Lung (tissue), 12 donors: Measurements from ENCODE around the gene TLDC2. TPM values are rescaled to one million over a fixed set of nuclear protein-coding genes. Genes with fewer than 3 reads are reported as not detected.

Experiments used
- ATAC-seq: fragments of 200-7000 bp; cut with Tn5 transposase; one replicate; pipeline ENCODE4 v1.9.1; 2020; ENCODE audit warnings: moderate number of reproducible peaks; ENCODE audit not compliant: insufficient read depth, low FRiP score
- DNase-seq, 3 donors: peaks; one replicate each; pipeline ENCODE4 v3.0.0-alpha.2; 2013 to 2017
- H3K27ac ChIP-seq, 2 donors: one replicate each; pipeline ENCODE4 v1.5.1; 2013; ENCODE audit warnings: mild to moderate bottlenecking in 2 of 2, moderate library complexity in 2 of 2, control low read depth in 1 of 2, inconsistent platforms in 1 of 2, low read depth in 1 of 2, low read length in 1 of 2
- H3K27me3 ChIP-seq, 3 donors: one replicate each; pipeline ENCODE4 v1.5.1; 2013; ENCODE audit warnings: low read length in 2 of 3; ENCODE audit not compliant: control insufficient read depth in 3 of 3, insufficient read depth in 3 of 3
- H3K36me3 ChIP-seq, 4 donors: one replicate each; pipeline ENCODE4 v1.5.1; 2013; ENCODE audit warnings: low read length in 4 of 4, mild to moderate bottlenecking in 1 of 4, moderate library complexity in 1 of 4; ENCODE audit not compliant: control insufficient read depth in 4 of 4, insufficient read depth in 4 of 4
- H3K4me1 ChIP-seq, 5 donors: one replicate each; pipeline ENCODE4 v1.5.1; 2013; ENCODE audit warnings: low read length in 5 of 5, mild to moderate bottlenecking in 2 of 5, moderate library complexity in 1 of 5; ENCODE audit not compliant: control insufficient read depth in 5 of 5, insufficient read depth in 5 of 5
- H3K4me3 ChIP-seq: one replicate; pipeline ENCODE4 v1.5.1; 2013; ENCODE audit warnings: mild to moderate bottlenecking, control low read depth, moderate library complexity
- H3K9ac ChIP-seq, 2 donors: one replicate each; pipeline ENCODE4 v1.5.1; 2013; ENCODE audit warnings: low read length in 2 of 2, control low read depth in 1 of 2; ENCODE audit not compliant: insufficient read depth in 1 of 2
- H3K9me3 ChIP-seq, 4 donors: one replicate each; pipeline ENCODE4 v1.5.1; 2013; ENCODE audit warnings: low read length in 3 of 4, mild to moderate bottlenecking in 1 of 4, moderate library complexity in 1 of 4; ENCODE audit not compliant: control insufficient read depth in 4 of 4, insufficient read depth in 3 of 4
- WGBS, 2 donors: extraction: QIAGEN DNeasy Blood & Tissue Kit; methylation state at CpG; one replicate each; pipeline ENCODE4 v1.1.7; 2013; 5-methylcytosine and 5-hydroxymethylcytosine counted together
- polyA plus RNA-seq, 2 donors: library from polyadenylated mRNA; stranded (reverse); fragments of 200-250 nt; gene quantifications; one replicate each; pipeline ENCODE4 v1.2.1, GENCODE V29; 2013
- total RNA-seq, 2 donors: library from RNA; depleted of rRNA in 1 of 2; stranded (reverse); fragments of >200 nt in 1 of 2; gene quantifications; one replicate each; pipeline ENCODE4 v1.2.1, GENCODE V29; 2014 to 2021
- TF ChIP-seq, protein P1 (sequence below): IDR thresholded peaks from 2 replicates; pipeline ENCODE4 v1.5.1; 2012; ENCODE audit warnings: mild to moderate bottlenecking; ENCODE audit errors: control extremely low read depth, extremely low read depth
- donor health status: control.
- donor health status: control.
- donor health status: Bipolar disorder and iron deficiency.
- donor health status: healthy.
- donor health status: DM: yes; HTN: yes; CAD: no.

Gene TLDC2
- total and polyA plus RNA-seq, 4 donors: 0.07 to 0.67 (median 0.17) TPM

DNA sequence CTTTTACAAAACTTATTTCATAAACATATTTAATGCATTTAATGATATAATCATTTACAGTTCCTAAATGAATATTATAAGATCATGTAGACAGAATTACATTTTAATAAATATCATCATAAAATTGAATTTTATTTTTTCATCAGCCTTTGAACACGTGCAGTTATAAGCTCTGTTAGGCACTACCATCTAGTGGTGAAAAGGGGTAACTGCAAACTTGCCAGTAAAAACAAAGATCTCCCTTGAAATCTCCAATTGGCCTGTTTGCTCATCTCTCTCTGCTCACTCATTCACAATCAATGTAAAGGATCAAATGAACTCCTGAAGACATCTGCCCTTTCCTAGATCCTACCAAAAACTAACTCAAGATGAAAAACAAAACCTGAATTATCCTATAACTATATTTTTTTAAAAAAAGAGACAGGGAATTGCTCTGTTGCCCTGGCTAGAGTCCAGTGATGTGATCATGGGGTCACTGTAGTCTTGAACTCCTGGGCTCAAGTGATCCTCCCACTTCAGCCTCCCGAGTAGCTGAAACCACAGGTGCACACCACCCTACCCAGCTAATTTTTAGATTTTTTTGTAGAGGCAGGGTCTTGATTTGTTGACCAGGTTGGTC lies 43.9 kb downstream of the TLDC2 start:
- H3K36me3 ChIP-seq: peaks cover 0 to 19% (median 10%) of the 10 kb centered on the region in 4 donors
- WGBS, 2 donors: 6 to 12% methylated on average over 2 of the region's 2 CpGs
- H3K4me1 ChIP-seq: no peaks in the 10 kb centered on the region
- TF ChIP-seq, protein P1, sequence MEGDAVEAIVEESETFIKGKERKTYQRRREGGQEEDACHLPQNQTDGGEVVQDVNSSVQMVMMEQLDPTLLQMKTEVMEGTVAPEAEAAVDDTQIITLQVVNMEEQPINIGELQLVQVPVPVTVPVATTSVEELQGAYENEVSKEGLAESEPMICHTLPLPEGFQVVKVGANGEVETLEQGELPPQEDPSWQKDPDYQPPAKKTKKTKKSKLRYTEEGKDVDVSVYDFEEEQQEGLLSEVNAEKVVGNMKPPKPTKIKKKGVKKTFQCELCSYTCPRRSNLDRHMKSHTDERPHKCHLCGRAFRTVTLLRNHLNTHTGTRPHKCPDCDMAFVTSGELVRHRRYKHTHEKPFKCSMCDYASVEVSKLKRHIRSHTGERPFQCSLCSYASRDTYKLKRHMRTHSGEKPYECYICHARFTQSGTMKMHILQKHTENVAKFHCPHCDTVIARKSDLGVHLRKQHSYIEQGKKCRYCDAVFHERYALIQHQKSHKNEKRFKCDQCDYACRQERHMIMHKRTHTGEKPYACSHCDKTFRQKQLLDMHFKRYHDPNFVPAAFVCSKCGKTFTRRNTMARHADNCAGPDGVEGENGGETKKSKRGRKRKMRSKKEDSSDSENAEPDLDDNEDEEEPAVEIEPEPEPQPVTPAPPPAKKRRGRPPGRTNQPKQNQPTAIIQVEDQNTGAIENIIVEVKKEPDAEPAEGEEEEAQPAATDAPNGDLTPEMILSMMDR: peak; percentile 58
- H3K27ac ChIP-seq: no peak overlapping the region
- no peaks in the 10 kb centered on the region for H3K9me3 ChIP-seq
- no peak for ATAC-seq
- H3K27me3 ChIP-seq: no peaks in the 10 kb centered on the region
- no peak overlapping the region for H3K9ac ChIP-seq
- DNase-seq: peak; percentile 14 to 76 (median 69)
- no peak overlapping the region for H3K4me3 ChIP-seq

DNA sequence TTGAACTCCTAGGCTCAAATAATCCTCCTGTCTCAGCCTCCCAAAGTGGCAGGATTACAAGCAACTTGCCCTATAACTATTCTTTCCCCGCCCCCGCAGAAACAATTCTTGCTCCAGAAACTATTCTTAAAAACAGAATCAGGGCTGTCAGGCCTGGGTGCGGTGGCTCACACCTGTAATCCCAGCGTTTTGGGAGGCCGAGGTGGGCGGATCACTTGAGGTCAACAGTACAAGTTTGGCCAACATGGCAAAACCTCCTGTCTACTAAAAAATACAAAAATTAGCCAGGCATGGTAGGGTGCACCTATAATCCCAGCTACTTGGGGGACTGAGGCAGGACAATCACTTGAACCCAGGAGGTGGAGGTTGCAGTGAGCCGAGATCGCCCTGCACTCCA lies 44.4 kb downstream of the TLDC2 start:
- TF ChIP-seq, protein P1: no peak
- no peak overlapping the region for H3K9ac ChIP-seq
- 95 to 99% methylated on average over 7 to 8 of the region's 8 CpGs for WGBS, 2 donors
- no peaks in the 10 kb centered on the region for H3K27me3 ChIP-seq
- H3K4me1 ChIP-seq: no peaks in the 10 kb centered on the region
- ATAC-seq: no peak
- no peak overlapping the region for H3K4me3 ChIP-seq
- peaks cover 0 to 16% (median 5%) of the 10 kb centered on the region in 4 donors for H3K36me3 ChIP-seq
- no peaks in the 10 kb centered on the region for H3K9me3 ChIP-seq
- H3K27ac ChIP-seq: no peak overlapping the region
- DNase-seq: no peak

DNA sequence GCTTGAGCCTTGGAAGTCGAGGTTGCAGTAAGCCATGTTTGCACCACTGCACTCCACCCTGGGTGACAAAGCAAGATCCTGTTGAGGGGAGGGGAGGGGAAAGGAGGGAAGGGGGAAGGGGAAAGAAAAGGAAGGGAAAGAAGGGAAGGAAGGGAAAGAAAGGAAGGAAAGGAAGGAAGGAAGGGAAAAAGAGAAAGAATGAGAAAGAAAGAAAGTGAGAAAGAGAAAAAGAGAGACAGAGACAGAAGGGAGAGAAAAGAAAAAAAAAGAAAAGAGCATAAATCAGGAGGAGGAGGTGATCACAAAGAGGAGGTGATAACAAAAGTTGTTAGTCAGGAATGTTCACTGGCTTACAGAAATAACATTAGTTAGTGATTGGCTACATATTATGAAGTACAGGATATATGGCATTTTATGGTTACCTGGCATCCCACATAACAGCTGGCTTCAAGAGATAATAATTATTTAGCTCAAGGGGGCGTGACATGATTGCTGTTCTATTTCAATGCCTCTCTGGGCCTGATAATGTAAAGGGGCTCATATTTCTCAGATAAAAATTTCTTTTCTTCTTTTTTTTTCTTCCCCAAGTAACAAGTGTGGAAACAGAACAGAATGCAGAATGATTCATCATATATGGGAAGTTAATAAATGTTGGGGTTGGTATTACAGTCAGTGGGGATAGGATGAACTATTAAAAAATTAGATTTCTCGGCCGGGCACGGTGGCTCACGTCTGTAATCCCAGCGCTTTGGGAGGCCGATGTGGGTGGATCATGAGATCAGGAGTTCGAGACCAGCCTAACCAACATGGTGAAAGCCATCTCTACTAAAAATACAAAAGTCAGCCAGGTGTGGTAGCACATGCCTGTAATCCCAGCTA lies 48.5 kb downstream of the TLDC2 start:
- TF ChIP-seq, protein P1: no peak
- ATAC-seq (no peak), DNase-seq (no peak)
- Histone ChIP-seq H3K27me3 (no peaks in the 10 kb centered on the region), H3K27ac (no peak overlapping the region), H3K4me1 (no peaks in the 10 kb centered on the region), H3K9ac (no peak overlapping the region), H3K9me3 (no peaks in the 10 kb centered on the region), H3K4me3 (no peak overlapping the region), H3K36me3 (peaks cover 6 to 17% (median 11%) of the 10 kb centered on the region in 4 donors)
- WGBS, 2 donors: 86 to 88% methylated on average over 9 of the region's 9 CpGs
